HuH-7.5 (cell line): ENCODE measurements around the gene AGPAT1.
A peak's percentile ranks its signal among the peaks of the same experiment; 100 is the strongest.
"Not testable (repeated sequence)": the region's sequence is repeated elsewhere in the genome, so short reads cannot be mapped to it uniquely, and the experiment has no call there.

Source experiments
- DNase-seq: peaks from one replicate; pipeline ENCODE4 v3.0.0; 2011; ENCODE audit warnings: low spot score

Gene AGPAT1

GRCh38 chr6:32198866-32199265 lies 23.0 kb upstream of the AGPAT1 start:
- DNase-seq, result no peak

DNA sequence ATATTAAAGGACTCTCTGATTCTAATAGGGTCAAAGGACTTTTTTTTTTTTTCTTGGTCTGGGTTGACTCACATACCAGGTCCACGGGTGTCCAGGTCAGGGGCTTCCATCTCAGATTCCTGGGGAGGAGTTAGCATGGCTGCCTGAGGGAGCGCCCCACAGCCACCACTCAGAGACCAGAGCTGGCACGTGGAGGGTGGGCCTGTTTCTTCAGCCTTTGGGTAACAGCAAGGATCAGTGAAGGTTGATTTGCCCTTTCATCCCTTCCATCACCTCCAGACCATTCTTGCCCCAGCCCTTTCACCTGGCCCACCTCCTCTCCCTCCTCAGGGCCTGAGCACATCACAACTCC lies 22.4 kb upstream of the AGPAT1 start:
- DNase-seq, result no peak

- no peak for DNase-seq
These were observed 21.1 kb upstream of the AGPAT1 start for GRCh38 chr6:32196682-32197616.

GRCh38 chr6:32195902-32196681 lies 20.2 kb upstream of the AGPAT1 start:
- peak; percentile 82 for DNase-seq

DNA sequence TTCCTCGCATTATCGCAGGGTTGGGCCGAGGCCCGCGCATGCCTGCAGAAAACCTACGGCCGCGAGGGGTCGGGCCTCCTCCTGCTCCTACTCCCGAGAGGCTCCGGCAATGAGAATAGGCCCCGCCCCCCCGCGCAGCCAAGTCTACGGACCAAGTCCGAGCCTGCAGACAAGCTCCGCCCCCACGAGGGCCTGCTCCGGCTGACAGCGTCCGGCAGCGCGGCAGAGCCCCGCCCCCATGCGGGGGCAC lies 19.7 kb upstream of the AGPAT1 start:
- peak; percentile 86 for DNase-seq

DNA sequence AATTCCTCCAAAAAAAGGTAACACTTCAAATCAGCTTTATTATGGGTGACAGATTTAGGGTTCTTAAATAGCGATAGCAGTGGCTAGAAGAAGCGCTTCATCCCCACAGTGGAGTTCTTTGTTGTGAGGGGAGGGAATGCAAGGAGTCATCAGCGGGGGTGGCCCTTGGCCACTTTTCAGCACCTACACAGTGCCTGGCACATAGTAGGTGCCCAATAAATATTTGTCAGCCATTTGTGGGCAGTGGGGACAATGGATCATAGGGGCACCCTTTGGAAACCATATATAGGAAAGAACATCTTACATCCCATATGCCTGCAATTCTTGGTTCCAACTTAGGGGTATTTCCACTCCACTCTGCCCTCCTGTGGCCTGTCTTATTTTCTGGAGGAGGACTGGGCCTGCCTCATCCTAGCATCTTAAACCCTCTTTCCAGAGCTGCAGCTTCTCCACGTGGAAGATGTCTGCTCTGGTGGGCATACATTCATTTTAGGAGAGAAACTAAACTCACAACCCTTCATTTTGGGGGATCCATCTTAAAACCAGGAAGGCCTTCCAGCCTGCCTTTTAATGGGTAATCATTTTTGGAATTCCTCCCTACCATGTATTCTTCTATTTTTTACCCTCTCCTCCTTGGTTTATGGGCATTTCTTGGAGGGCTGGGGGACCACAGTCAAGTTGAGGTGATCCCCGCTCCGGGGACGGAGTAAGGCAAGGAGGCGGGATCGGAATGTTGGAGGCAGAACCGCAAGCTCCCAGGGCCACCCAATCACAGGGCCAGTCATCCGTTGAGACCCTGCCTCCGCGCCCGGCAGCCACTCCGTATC lies 19.2 kb upstream of the AGPAT1 start:
- no peak for DNase-seq

DNA sequence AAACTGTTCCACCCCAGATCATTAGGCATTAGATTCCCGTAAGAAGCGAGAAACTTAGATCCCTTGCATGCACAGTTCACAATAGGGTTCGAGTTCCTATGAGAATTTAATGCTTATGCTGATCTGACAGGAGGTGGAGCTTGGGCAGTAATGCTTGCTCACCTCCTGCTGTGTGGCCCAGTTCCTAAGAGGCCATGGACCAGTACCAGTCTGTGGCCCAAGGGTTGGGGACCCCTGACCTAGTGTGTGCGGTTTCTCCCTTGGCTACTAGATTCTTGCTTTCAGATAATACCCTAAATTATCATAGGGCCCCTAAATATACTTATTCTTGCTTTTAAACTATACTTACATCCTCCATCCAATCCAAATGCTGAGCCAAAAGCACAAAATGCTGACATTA lies 18.5 kb upstream of the AGPAT1 start:
- no peak for DNase-seq

- DNase-seq, result not testable (repeated sequence)
These were observed 17.2 kb upstream of the AGPAT1 start for GRCh38 chr6:32193096-32193495.

GRCh38 chr6:32192608-32193039 lies 16.7 kb upstream of the AGPAT1 start, which contains the start of gene GPSM3:
GPSM3 (minus strand) TSS chr6:32192643; CDS start chr6:32192513, 130 bp downstream.
- DNase-seq, result no peak

- no peak for DNase-seq
These were observed 16.1 kb upstream of the AGPAT1 start for GRCh38 chr6:32191696-32192607.

DNA sequence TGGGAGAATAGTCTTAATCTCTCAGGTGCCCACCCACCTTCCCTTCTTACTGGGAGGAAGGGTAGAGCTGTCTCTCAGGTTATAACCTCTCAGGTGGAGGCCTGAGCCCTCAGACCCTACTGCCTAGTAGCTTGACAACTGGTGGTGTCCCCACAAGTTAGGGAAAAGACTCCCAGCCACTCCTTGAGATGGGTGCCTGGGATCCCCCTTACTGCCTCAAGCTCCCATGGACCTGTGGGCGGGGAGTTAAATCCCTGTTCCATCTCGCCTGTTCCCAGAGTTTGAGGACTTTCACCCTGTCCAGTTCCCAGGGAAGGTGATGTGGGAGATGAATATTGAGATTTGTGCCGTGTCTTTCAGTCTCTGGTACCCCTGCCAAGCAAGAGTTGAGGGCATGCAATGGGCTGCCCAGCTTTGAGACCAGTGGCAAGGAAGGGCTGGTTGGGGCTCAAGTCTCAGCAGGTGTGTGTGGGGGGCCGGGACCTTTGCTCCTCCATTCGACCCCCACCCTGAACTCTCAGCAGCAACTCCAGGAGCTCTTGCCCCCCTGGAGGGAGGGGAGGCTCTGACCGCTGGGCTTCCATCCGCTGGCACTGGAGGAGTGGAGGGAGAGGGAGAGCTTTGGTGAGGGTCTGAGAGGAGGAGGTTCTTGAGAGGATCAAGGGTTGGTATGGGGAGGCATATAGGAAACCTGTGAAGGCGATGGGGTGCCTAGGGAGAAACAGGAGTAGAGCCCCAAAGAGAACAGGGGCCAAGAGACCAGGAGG lies 15.2 kb upstream of the AGPAT1 start:
- DNase-seq, result no peak

DNA sequence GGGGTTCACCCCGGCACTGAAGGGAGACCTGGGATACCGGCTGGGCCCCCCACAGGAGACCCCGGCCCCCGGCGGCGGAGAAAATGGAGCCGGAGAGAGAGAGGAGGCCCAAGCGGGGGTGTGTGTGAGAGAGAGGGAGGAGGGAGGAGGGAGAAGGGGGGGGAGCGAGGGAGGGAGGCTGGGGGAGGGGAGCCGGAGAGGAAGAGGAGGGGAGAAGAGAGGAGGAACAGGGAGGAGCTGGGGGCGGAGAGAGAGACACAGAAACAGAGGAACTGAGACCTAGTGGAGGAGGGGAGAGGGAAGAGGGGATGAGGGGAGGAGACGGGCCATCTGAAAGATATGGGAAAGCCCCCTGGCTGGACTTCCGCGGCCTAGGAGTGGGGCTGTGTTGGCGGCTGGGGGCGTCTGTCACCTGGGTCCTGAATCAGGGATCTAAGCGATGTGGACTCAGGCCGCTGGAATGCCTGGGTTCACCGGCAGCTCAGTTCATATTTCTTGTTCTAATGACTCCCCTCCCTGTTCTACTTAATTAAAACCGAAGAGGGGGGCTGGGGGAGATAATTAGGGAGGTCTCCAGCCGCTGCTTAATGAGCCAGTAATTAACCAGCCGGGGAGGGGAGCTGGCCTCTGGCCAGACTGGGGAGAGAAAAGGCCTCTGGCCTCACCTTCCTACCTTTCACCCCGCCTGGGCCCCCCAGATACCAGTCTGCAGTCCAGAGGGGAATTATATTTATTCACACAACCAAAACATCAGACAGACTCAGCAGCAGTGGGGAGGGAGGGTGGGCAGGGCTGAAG lies 14.4 kb upstream of the AGPAT1 start, which contains the start of gene PBX2:
Gene PBX2, minus strand, starts transcription at position 149 of the 798 bp plus-strand sequence. CDS start 287 bp downstream, outside the sequence.
- DNase-seq, result peak; percentile 66

DNA sequence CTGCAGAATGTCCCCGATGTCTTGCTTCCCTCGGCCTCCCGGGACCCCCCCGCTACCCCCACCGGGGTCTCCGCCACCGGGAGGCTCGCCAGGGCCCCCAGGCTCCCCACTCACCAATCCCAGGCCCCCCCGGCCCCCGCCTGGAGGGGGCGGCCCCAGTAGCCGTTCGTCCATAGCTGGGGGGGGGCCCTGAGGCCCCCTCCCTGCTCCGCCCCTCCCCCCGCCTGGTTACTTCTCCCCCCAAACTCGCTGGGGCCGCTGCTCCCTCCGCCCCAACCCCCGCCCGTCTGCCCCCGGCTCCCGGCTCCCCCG lies 13.8 kb upstream of the AGPAT1 start:
- no peak for DNase-seq

DNA sequence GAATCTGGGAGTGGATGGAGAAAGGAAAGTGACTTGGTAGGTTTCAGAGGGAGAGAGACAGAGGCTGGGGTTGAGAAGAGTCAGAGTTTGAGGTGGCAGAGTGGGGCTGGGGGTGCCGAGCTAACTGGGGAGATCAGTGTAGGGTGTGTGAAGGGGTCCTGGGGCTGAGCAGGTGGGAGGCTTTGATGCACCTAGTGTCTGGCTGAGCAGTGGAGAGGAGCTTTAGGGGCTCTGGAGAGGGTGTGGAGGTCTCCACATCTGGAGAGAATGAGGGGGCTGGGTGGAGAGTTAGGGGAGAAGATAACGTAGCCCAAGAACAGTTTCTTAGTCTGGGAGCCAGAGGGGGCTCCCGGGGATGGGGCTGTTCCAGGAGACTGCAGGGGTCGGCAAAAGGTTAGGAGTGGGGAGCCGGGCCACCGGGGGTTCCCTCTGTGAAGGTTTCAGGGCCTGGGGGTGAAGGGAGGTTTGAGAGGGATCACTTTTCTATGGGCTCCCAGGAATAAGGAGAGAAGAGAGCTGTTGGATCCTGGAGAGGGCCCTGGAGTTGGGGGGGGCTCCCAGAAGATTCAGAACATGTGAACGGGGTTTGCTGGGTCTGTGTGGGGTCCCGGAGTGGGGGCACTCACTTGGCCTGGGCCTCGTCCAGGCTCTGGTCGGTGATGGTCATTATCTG lies 13.3 kb upstream of the AGPAT1 start:
- no peak for DNase-seq

DNA sequence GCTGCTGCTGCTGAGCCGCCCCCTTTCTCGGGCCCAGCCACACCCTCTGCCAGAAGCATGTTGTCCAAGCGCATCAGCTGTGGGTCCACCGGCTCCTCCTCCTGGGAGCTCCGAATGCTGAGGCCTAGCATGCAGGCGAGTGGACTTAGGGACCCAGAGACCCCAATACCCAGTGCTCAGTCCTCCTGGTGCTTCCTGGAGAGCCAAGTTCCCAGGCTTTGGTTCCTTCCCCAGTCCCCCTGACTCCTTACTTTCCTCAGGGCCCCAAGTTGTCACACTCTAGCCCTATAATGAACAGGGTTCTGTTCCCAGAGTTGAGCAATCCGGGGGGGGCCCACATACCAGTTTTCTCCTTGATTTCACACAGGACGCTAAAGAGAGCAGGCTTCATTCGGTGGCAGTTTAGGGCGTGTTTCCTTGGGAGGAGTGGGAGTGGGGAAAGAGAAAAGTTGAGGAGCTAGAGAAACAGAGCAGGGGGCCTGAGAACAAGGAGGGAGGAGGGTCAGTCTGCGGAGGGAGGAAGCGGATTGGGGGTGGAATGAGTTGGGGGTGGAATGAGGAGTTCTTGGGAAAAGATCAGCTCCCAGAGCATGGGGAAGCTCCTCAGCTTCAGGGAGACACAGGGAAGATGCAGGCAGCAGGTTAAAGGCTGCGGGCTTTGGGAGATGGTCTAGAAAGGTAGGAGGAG lies 12.6 kb upstream of the AGPAT1 start:
- no peak for DNase-seq

DNA sequence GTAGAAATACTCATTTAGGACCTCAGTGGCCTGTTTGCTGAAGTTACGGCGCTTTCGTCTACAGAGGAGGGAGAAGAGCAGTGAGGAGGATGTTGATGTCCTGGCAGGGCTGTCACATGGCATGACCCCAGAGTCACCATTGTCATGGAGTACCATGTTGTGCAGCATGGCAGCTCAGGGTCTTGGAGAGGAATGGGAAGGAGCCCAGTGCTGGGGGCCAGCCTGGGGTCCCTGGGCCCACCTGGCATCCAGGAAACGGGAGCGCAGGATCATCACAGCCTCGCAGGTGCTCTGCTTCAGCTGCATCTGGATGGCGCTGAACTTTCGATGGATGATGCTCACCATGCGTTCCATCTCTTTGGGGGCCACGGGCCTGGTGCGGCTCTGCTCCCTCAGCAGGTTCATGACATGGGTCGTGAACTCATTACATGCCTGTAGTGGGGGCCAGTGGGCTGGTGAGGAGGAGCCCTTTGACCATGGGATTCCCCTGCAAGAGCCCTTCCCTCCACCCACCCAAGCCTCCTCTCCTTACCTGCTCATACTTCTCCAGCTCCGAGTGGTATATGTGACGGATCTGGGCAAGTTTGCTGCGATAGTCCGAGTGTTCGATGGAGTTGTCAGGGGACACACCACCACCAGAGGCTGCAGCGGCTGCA lies 12.0 kb upstream of the AGPAT1 start:
- not testable (repeated sequence) for DNase-seq

GRCh38 chr6:32187009-32187709 lies 11.3 kb upstream of the AGPAT1 start:
- no peak for DNase-seq
